RWPE2 (cell line): Measurements from ENCODE around the gene CNOT6.

Source experiments
- ATAC-seq: fragments of 200-7000 bp; cut with Tn5 transposase; 3 replicates; pipeline ENCODE4 v1.9.1; 2021; ENCODE audit warnings: low read depth
- DNase-seq: peaks from one replicate; pipeline ENCODE4 v3.0.0-alpha.2; 2020; ENCODE audit warnings: low spot score
- H3K27ac ChIP-seq: fragments of 450-650 bp; 2 replicates; pipeline ENCODE4 v1.5.1; 2017; ENCODE audit warnings: mild to moderate bottlenecking; ENCODE audit not compliant: poor library complexity, severe bottlenecking
- H3K27me3 ChIP-seq: fragments of 250-450 bp; sonication (Bioruptor Pico); 2 replicates; pipeline ENCODE4 v1.5.1; 2021; ENCODE audit warnings: mild to moderate bottlenecking, moderate library complexity; ENCODE audit not compliant: insufficient read depth, poor library complexity, severe bottlenecking
- H3K36me3 ChIP-seq: fragments of 250-450 bp; sonication (Bioruptor Pico); 2 replicates; pipeline ENCODE4 v1.5.1; 2020; ENCODE audit warnings: low read depth, mild to moderate bottlenecking, moderate library complexity
- H3K4me1 ChIP-seq: fragments of 250-450 bp; sonication (Bioruptor Pico); 2 replicates; pipeline ENCODE4 v1.5.1; 2021; ENCODE audit warnings: mild to moderate bottlenecking, moderate library complexity; ENCODE audit not compliant: insufficient read depth, poor library complexity, severe bottlenecking
- H3K4me3 ChIP-seq: fragments of 250-450 bp; sonication (Bioruptor Pico); 2 replicates; pipeline ENCODE4 v1.5.1; 2021; ENCODE audit warnings: mild to moderate bottlenecking, moderate library complexity; ENCODE audit not compliant: severe bottlenecking
- H3K9me3 ChIP-seq: fragments of 250-450 bp; sonication (Bioruptor Pico); 2 replicates; pipeline ENCODE4 v1.5.1; 2021; ENCODE audit warnings: mild to moderate bottlenecking, moderate library complexity; ENCODE audit not compliant: severe bottlenecking
- CTCF ChIP-seq: fragments of 450-650 bp; IDR thresholded peaks from one replicate; pipeline ENCODE4 v1.5.1; 2017; ENCODE audit warnings: mild to moderate bottlenecking, moderate library complexity; ENCODE audit not compliant: poor library complexity, severe bottlenecking

CNOT6 gene

GRCh38 chr5:180595381-180596114 lies 101.4 kb downstream of the CNOT6 start:
- no peaks in the 10 kb centered on the region for H3K36me3 ChIP-seq
- no peaks in the 10 kb centered on the region for H3K9me3 ChIP-seq
- no peak for DNase-seq
- ATAC-seq: no peak
- H3K27ac ChIP-seq: no peak overlapping the region
- no peak for TF ChIP-seq CTCF
- no peak overlapping the region for H3K4me3 ChIP-seq
- H3K4me1 ChIP-seq: no peaks in the 10 kb centered on the region
- H3K27me3 ChIP-seq: peaks cover 33% of the 10 kb centered on the region

- ATAC-seq (no peak; the same call in 2 of the 3 replicates), DNase-seq (no peak)
- Histone ChIP-seq H3K9me3 (no peaks in the 10 kb centered on the region), H3K36me3 (no peaks in the 10 kb centered on the region), H3K4me1 (no peaks in the 10 kb centered on the region), H3K27ac (no peak overlapping the region), H3K27me3 (peaks cover 26% of the 10 kb centered on the region), H3K4me3 (no peak overlapping the region)
- no peak for TF ChIP-seq CTCF
These were observed 102.0 kb downstream of the CNOT6 start for GRCh38 chr5:180596115-180596667.

GRCh38 chr5:180596668-180597231 lies 102.6 kb downstream of the CNOT6 start:
- no peak for TF ChIP-seq CTCF
- no peaks in the 10 kb centered on the region for H3K36me3 ChIP-seq
- DNase-seq (no peak), ATAC-seq (no peak)
- H3K9me3 ChIP-seq: no peaks in the 10 kb centered on the region
- no peaks in the 10 kb centered on the region for H3K4me1 ChIP-seq
- no peak overlapping the region for H3K27ac ChIP-seq
- no peak overlapping the region for H3K4me3 ChIP-seq
- peaks cover 21% of the 10 kb centered on the region for H3K27me3 ChIP-seq

GRCh38 chr5:180598316-180598701 lies 104.1 kb downstream of the CNOT6 start:
- H3K9me3 ChIP-seq: no peaks in the 10 kb centered on the region
- ATAC-seq (peak; percentile 15; the same call in 1 of the 3 replicates), DNase-seq (no peak)
- H3K4me3 ChIP-seq: no peak overlapping the region
- H3K36me3 ChIP-seq: no peaks in the 10 kb centered on the region
- H3K27ac ChIP-seq: no peak overlapping the region
- H3K4me1 ChIP-seq: no peaks in the 10 kb centered on the region
- H3K27me3 ChIP-seq: peaks cover 5% of the 10 kb centered on the region
- TF ChIP-seq CTCF: no peak
